GM23338 (cell line): ENCODE results near the gene TCAF1. TPM values are rescaled to one million over a fixed set of nuclear protein-coding genes. Genes with fewer than 3 reads are reported as not detected.

Experiments used
- ATAC-seq: fragments of 200-7000 bp; cut with Tn5 transposase; 3 replicates; pipeline ENCODE4 v1.9.1; 2020
- DNase-seq: peaks from one replicate; pipeline ENCODE4 v3.0.0-alpha.2; 2015; ENCODE audit warnings: low spot score
- H2AFZ ChIP-seq: fragments of 200-600 bp; sonication (generic); 2 replicates; pipeline ENCODE4 v1.8.0; 2016; ENCODE audit warnings: antibody characterized with exemption, mild to moderate bottlenecking, moderate library complexity
- H3F3A ChIP-seq: fragments of 200-600 bp; sonication (generic); replicated peaks from 2 replicates; pipeline ENCODE4 v1.8.0; 2017; ENCODE audit warnings: antibody characterized with exemption, mixed run types, low read depth
- H3K27ac ChIP-seq: fragments of 200-600 bp; sonication (generic); 2 replicates; pipeline ENCODE4 v1.6.1; 2016; ENCODE audit warnings: low read depth
- H3K27me3 ChIP-seq: fragments of 200-600 bp; sonication (generic); 2 replicates; pipeline ENCODE4 v1.8.0; 2016; ENCODE audit warnings: mild to moderate bottlenecking, mixed run types, moderate library complexity; ENCODE audit not compliant: insufficient read depth
- H3K36me3 ChIP-seq: fragments of 200-600 bp; sonication (generic); 2 replicates; pipeline ENCODE4 v1.8.0; 2016; ENCODE audit warnings: mild to moderate bottlenecking; ENCODE audit not compliant: insufficient read depth
- H3K4me1 ChIP-seq: fragments of 200-600 bp; sonication (generic); 2 replicates; pipeline ENCODE4 v1.8.0; 2016; ENCODE audit warnings: mild to moderate bottlenecking, moderate library complexity; ENCODE audit not compliant: insufficient read depth
- H3K4me2 ChIP-seq: fragments of 200-600 bp; sonication (generic); 2 replicates; pipeline ENCODE4 v1.7.1; 2017; ENCODE audit warnings: mixed run types
- H3K4me3 ChIP-seq: fragments of 200-600 bp; sonication (generic); 2 replicates; pipeline ENCODE4 v1.6.1; 2016; ENCODE audit warnings: mixed run types
- H3K79me2 ChIP-seq: fragments of 200-600 bp; sonication (generic); replicated peaks from 2 replicates; pipeline ENCODE4 v1.8.0; 2017; ENCODE audit warnings: mild to moderate bottlenecking; ENCODE audit not compliant: insufficient read depth
- H3K9me2 ChIP-seq: fragments of 200-600 bp; sonication (generic); 2 replicates; pipeline ENCODE4 v1.8.0; 2017; ENCODE audit not compliant: insufficient read depth
- H4K20me1 ChIP-seq: fragments of 200-600 bp; sonication (generic); replicated peaks from 2 replicates; pipeline ENCODE4 v1.8.0; 2017; ENCODE audit warnings: mild to moderate bottlenecking; ENCODE audit not compliant: insufficient read depth
- H3K27ac Mint-ChIP-seq: 2 replicates; pipeline ENCODE4 v1.8.0; 2020; ENCODE audit warnings: inconsistent platforms, mild to moderate bottlenecking, moderate library complexity, mixed read lengths
- H3K27me3 Mint-ChIP-seq: 3 replicates; pipeline ENCODE4 v1.8.0; 2022; ENCODE audit warnings: low read depth, mild to moderate bottlenecking, moderate library complexity, mixed read lengths, inconsistent platforms; ENCODE audit not compliant: insufficient read depth, poor library complexity
- H3K36me3 Mint-ChIP-seq: 3 replicates; pipeline ENCODE4 v1.8.0; 2021; ENCODE audit warnings: low read depth, mild to moderate bottlenecking, inconsistent platforms, moderate library complexity, mixed read lengths
- H3K4me1 Mint-ChIP-seq: 3 replicates; pipeline ENCODE4 v1.8.0; 2020; ENCODE audit warnings: mild to moderate bottlenecking, inconsistent platforms, mixed read lengths
- H3K4me3 Mint-ChIP-seq: 3 replicates; pipeline ENCODE4 v1.8.0; 2021; ENCODE audit warnings: moderate library complexity, mild to moderate bottlenecking, inconsistent platforms, mixed read lengths
- H3K9me3 Mint-ChIP-seq: 3 replicates; pipeline ENCODE4 v1.8.0; 2020; ENCODE audit warnings: moderate library complexity, mild to moderate bottlenecking, inconsistent platforms, mixed read lengths
- CREB1 ChIP-seq: fragments of 250-450 bp; sonication (Bioruptor Pico); IDR thresholded peaks from 2 replicates; pipeline ENCODE4 v1.5.0; 2020; ENCODE audit warnings: low read depth, mild to moderate bottlenecking, moderate library complexity
- CTCF ChIP-seq, 2 experiments: fragments of 200-600 bp in 1 of 2; sonication (generic) in 1 of 2; conservative IDR thresholded peaks; 2 replicates each; pipeline versions ENCODE4 v1.5.1 to v1.6.1; 2016 to 2017; ENCODE audit warnings: antibody characterized with exemption in 2 of 2, low read depth in 2 of 2, mild to moderate bottlenecking in 2 of 2, moderate library complexity in 1 of 2
- ETS1 ChIP-seq: IDR thresholded peaks from 2 replicates; pipeline ENCODE4 v1.6.1; 2016; ENCODE audit warnings: antibody characterized with exemption
- EZH2 ChIP-seq: fragments of 200-600 bp; sonication (generic); IDR thresholded peaks from one replicate; pipeline ENCODE4 v1.8.0; 2017; ENCODE audit warnings: antibody characterized with exemption, mild to moderate bottlenecking, low read depth; ENCODE audit not compliant: unreplicated experiment
- EZH2phosphoT487 ChIP-seq: fragments of 200-600 bp; sonication (generic); IDR thresholded peaks from one replicate; pipeline ENCODE4 v1.8.1; 2018; ENCODE audit warnings: antibody characterized with exemption; ENCODE audit not compliant: unreplicated experiment
- JUNB ChIP-seq: IDR thresholded peaks from one replicate; pipeline ENCODE4 v1.6.1; 2016; ENCODE audit warnings: antibody characterized with exemption; ENCODE audit not compliant: unreplicated experiment
- NANOG ChIP-seq: IDR thresholded peaks from 2 replicates; pipeline ENCODE4 v1.6.1; 2016; ENCODE audit warnings: antibody characterized with exemption, borderline replicate concordance
- POLR2AphosphoS5 ChIP-seq: IDR thresholded peaks from 2 replicates; pipeline ENCODE4 v1.6.1; 2016; ENCODE audit warnings: antibody characterized with exemption, low read depth
- REST ChIP-seq: IDR thresholded peaks from one replicate; pipeline ENCODE4 v1.6.1; 2018; ENCODE audit warnings: antibody characterized with exemption; ENCODE audit not compliant: unreplicated experiment
- STAT1 ChIP-seq: IDR thresholded peaks from one replicate; pipeline ENCODE4 v1.6.1; 2016; ENCODE audit warnings: antibody characterized with exemption; ENCODE audit not compliant: unreplicated experiment
- ZNF114 ChIP-seq: fragments of 250-450 bp; sonication (Bioruptor Pico); IDR thresholded peaks from 2 replicates; pipeline ENCODE4 v1.5.0; 2020; ENCODE audit warnings: mild to moderate bottlenecking, moderate library complexity
- ZNF331 ChIP-seq: fragments of 250-450 bp; sonication (Bioruptor Pico); IDR thresholded peaks from 2 replicates; pipeline ENCODE4 v1.5.0; 2020; ENCODE audit warnings: low read depth, mild to moderate bottlenecking, moderate library complexity
- ZNF462 ChIP-seq: fragments of 250-450 bp; sonication (Bioruptor Pico); IDR thresholded peaks from 2 replicates; pipeline ENCODE4 v1.5.0; 2020; ENCODE audit warnings: mild to moderate bottlenecking, moderate library complexity
- polyA plus RNA-seq: library from polyadenylated mRNA; unstranded; fragments of >200 nt; fragmentation: Nextera tagmentation; extraction: Ambion mirVana; gene quantifications from 2 replicates; pipeline ENCODE4 v1.2.1, GENCODE V29; 2016
- total RNA-seq: library from RNA; depleted of rRNA; stranded (reverse); fragments of >200 nt; shearing (Covaris generic); gene quantifications from 2 replicates; pipeline ENCODE4 v1.2.3, GENCODE V29; 2014

TCAF1 gene
- total and polyA plus RNA-seq, 2 experiments from 2014 or later = 15.5 to 31.3 TPM

- no peak overlapping the region for H3K27ac Mint-ChIP-seq
- H3K4me3 Mint-ChIP-seq = no peak overlapping the region
- no peak overlapping the region for H3K4me3 ChIP-seq
- H4K20me1 ChIP-seq = no peaks in the 10 kb centered on the region
- TF ChIP-seq CREB1 (no peak), ZNF114 (CRISPR knock-in tag) (no peak), CTCF (conservative IDR thresholded peaks at IDR 0.05; ENCODE audit: low read depth in 2 of 2) (no peak), EZH2 (no peak), STAT1 (no peak), POLR2AphosphoS5 (no peak), ETS1 (no peak), ZNF331 (CRISPR knock-in tag) (no peak), EZH2phosphoT487 (no peak), REST (no peak), ZNF462 (no peak), JUNB (no peak), NANOG (no peak)
- no peaks in the 10 kb centered on the region for H3F3A ChIP-seq
- H2AFZ ChIP-seq = no peak overlapping the region
- H3K4me1 ChIP-seq = no peaks in the 10 kb centered on the region
- ATAC-seq (no peak), DNase-seq (no peak)
- no peak overlapping the region for H3K27ac ChIP-seq
- peaks cover 5% of the 10 kb centered on the region for H3K9me2 ChIP-seq
- no peaks in the 10 kb centered on the region for H3K79me2 ChIP-seq
- no peaks in the 10 kb centered on the region for H3K4me1 Mint-ChIP-seq
- no peaks in the 10 kb centered on the region for H3K36me3 Mint-ChIP-seq
- no peaks in the 10 kb centered on the region; the same call in 1 of the 3 replicates for H3K9me3 Mint-ChIP-seq
- H3K27me3 Mint-ChIP-seq = no peaks in the 10 kb centered on the region
- H3K4me2 ChIP-seq = no peak overlapping the region
- no peaks in the 10 kb centered on the region for H3K36me3 ChIP-seq
- no peaks in the 10 kb centered on the region for H3K27me3 ChIP-seq
Observed at GRCh38 chr7:143947111-143947510, 45.1 kb upstream of the TCAF1 start.
